Neuron (in vitro differentiated cells): ENCODE results near the gene TIMM10B.

Source experiments
- H2AFZ ChIP-seq: one replicate; pipeline ENCODE4 v1.6.1; 2013; ENCODE audit warnings: low read depth, mild to moderate bottlenecking, inconsistent platforms, low read length, moderate library complexity
- H3K27me3 ChIP-seq: one replicate; pipeline ENCODE4 v1.6.1; 2013; ENCODE audit warnings: low read length; ENCODE audit not compliant: insufficient read depth
- H3K36me3 ChIP-seq: one replicate; pipeline ENCODE4 v1.6.1; 2013; ENCODE audit warnings: low read length; ENCODE audit not compliant: insufficient read depth
- H3K4me1 ChIP-seq: one replicate; pipeline ENCODE4 v1.6.1; 2013; ENCODE audit warnings: low read length; ENCODE audit not compliant: insufficient read depth
- H3K4me3 ChIP-seq: 2 replicates; pipeline ENCODE4 v1.5.1; 2013; ENCODE audit warnings: mild to moderate bottlenecking, low read length, moderate library complexity
- H3K9me3 ChIP-seq: one replicate; pipeline ENCODE4 v1.6.1; 2013; ENCODE audit warnings: low read length

Gene TIMM10B, protein sequence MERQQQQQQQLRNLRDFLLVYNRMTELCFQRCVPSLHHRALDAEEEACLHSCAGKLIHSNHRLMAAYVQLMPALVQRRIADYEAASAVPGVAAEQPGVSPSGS

DNA sequence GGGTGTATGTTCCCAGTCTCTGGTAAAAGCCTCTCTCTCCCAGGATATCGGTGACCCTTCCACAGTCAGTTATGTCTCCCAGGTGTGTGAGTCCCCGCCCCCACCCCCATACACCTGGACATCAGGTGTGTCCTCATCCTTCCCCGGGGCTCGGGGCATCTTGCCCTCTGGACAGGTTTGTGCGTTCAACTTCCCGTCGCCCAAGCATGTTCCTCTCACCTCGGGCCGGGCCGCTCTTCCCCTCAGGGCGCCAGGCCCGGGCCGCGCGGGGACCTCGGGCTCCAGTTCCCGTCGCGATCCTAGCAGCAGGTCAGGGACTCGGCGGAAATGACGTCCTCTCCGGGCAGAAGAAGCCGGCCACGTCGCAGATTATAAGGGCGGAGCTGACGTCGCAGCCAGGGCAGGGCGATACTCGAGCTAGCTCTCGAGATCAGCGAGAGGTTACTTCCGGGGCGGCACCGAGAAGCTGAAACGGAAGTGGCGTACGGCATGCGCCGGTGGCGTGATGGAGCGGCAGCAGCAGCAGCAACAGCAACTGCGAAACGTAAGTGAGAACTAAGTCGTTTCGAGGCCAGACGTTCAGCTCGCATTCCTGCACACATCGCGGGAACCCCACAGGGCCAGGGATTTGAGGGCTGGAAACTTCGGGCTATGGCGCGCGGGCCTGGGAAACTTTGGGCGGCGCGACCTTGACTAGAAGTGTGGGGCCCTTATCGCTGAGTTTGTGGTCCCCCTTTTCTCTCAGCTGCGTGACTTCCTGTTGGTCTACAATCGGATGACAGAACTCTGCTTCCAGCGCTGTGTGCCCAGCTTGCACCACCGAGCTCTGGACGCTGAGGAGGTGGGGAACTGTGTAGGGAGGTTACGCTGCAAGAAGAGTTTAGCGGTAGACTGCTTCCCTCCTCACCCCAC is at the start of gene TIMM10B, which contains the start of gene ARFIP2:
TIMM10B (plus strand) TSS at position 490 of the 912 bp plus-strand sequence; CDS start at position 506, 16 bp downstream.
ARFIP2 (minus strand) TSS at position 320 of the 912 bp plus-strand sequence. CDS start 910 bp downstream, outside the sequence.
- peaks cover 59% of the 10 kb centered on the region for H3K36me3 ChIP-seq

DNA sequence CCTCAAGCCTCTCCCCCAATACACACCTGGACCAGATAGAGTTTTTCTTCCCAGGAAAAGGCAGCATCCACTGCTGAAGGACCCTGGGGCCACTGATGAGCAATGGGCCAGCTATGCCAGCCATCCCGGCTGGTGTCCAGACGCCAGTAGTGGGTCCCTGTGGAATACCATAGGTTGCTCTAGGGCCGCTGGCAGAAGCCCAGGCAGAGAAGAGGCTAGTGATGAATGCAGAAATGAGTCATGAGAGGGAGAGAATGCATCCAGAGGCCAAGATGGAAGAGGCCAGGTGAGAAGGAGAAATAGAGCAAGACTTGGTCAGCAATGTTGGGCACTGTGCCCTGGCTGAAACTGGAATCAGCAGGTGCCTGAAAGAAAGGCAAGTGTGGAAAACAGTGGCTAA is 49.4 kb upstream of the TIMM10B start:
- Histone ChIP-seq H3K4me1 (no peaks in the 10 kb centered on the region), H3K36me3 (no peaks in the 10 kb centered on the region), H3K27me3 (no peaks in the 10 kb centered on the region), H2AFZ (no peak overlapping the region), H3K4me3 (no peak overlapping the region), H3K9me3 (no peaks in the 10 kb centered on the region)

More for the DNA sequence above, at the start of gene TIMM10B, which contains the start of gene ARFIP2:
- Histone ChIP-seq H2AFZ (peak within 1 kb of the TSS; percentile 4), H3K27me3 (no peaks in the 10 kb centered on the region), H3K4me1 (peaks cover 15% of the 10 kb centered on the region), H3K4me3 (peak within 1 kb of the TSS; percentile 89), H3K9me3 (no peaks in the 10 kb centered on the region)

DNA sequence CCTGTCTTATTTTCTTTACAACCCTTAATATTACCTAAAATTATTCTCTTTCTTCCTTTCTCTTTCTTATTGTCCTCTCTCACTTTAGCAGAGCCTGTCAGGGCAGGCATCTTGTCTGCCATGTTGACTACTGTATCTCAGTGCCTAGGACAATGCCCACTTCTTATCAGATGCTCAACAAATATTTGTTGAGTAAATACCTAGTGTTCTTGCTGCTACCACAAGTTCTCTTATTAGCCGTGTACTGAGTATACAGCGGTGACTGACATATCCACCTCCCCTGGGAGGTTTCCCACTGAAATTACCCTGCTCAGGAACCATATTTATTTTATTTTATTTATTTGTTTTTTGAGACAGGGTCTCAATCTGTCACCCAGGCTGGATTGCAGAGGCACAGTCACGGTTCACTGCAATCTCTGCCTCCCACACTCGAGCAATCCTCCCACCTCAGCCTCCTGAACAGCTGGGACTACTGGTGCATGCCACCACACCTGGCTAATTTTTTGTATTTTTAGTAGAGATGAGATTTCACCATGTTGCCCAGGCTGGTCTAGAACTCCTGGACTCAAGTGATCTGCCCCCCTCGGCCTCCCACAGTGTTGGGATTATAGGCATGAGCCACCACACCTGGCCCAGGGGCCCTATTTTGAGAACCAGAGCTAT is 47.2 kb upstream of the TIMM10B start:
- Histone ChIP-seq H3K4me1 (peaks cover 2% of the 10 kb centered on the region), H3K36me3 (no peaks in the 10 kb centered on the region), H3K4me3 (no peak overlapping the region), H3K27me3 (no peaks in the 10 kb centered on the region), H3K9me3 (no peaks in the 10 kb centered on the region), H2AFZ (no peak overlapping the region)

DNA sequence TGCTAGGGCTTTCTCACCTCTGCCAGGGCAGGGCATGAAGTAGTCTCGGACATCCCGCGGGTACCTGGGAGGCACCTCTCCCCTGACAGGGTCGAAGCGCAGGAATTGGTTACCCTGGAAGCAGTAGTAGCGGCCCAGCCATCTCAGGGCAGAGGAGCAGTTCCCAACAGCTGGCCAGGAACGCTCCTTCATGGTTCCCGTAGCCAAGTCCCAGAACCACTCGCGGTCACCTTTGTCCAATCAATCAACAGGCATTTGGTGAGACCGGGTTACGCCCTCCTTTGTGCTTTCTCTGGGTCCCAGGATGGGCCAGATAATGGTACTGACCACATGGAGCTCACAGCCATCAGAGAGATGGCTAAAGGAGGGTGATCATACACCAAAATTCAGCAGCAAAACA is 43.9 kb upstream of the TIMM10B start:
- Histone ChIP-seq H3K27me3 (no peaks in the 10 kb centered on the region), H3K36me3 (no peaks in the 10 kb centered on the region), H3K4me1 (peaks cover 2% of the 10 kb centered on the region), H3K9me3 (no peaks in the 10 kb centered on the region), H3K4me3 (no peak overlapping the region), H2AFZ (no peak overlapping the region)

DNA sequence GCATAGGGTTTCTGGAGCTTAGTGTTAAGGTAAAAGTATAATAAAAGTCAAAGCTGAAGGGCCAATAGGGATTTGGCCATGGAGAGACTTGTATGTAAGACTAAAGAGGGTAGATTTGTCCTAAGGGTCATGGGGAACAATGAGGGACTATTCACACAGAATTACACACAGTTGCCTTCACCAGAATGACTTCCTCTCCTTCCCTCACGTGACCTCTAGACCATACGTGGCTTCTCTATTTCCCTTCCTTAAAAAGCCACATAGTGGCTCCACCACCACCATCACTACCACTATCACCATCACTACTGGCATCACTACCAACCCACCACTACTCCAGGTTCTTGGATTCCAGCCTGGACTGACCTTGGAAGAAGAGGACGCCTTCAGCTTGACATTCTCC is 43.3 kb upstream of the TIMM10B start:
- Histone ChIP-seq H2AFZ (no peak overlapping the region), H3K4me3 (no peak overlapping the region), H3K9me3 (no peaks in the 10 kb centered on the region), H3K36me3 (no peaks in the 10 kb centered on the region), H3K4me1 (peaks cover 2% of the 10 kb centered on the region), H3K27me3 (no peaks in the 10 kb centered on the region)

DNA sequence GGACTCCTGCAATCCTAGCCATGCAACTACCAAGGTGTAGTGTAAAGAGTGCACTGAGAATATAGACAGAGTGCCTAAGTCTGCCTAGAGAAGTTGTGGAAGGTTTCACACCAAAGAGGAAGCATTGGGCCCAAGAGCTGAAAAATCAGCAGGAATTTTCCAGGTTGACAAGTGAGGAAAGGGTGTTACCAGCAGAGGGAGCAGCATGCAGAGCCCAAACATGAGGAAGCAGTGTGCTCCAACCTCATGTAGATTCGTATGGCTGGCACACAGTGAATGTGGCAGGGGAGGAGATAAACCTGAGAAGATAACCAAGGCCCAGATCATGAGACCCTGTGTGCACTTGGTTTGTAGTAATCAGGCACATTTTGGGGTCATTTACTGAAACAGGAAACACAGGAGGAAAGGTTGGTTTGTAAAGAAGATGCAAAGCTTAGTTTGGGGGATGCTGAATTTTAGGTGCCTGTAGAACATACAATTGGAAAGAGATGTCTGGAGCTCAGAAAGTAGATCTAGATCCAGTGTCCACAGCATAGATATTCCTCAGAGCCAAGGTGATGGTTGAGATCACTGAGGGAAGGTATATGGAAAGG is 42.2 kb upstream of the TIMM10B start:
- no peaks in the 10 kb centered on the region for H3K27me3 ChIP-seq
- H3K4me3 ChIP-seq, result no peak overlapping the region
- H3K9me3 ChIP-seq, result no peaks in the 10 kb centered on the region
- no peaks in the 10 kb centered on the region for H3K36me3 ChIP-seq
- H2AFZ ChIP-seq, result no peak overlapping the region
- peaks cover 2% of the 10 kb centered on the region for H3K4me1 ChIP-seq

DNA sequence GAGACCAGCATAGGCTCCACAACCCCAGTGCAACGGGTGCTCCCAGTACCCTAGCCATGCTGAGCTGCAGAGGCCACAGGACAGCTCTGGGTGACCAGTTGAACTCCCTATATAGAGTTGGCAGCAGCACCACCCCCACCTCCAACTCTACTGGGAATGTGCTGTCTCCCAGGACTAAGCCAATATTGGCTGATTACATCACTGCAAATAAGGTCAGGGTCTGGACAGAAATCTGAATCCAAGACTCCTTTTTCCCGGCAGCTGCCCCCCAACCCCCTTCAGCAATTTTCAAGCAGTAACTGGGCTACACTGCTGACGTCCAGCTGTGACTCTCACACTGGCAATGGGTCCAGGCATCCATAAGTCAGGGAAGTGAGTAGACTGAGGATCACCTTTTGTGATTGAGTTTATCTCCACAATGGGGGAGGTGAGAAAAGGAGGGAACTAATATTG is 40.4 kb upstream of the TIMM10B start, which contains the start of gene HPX:
HPX (minus strand) TSS at position 82 of the 453 bp plus-strand sequence; CDS start at position 58, 24 bp downstream.
- H3K4me3 ChIP-seq, result no peak within 1 kb of the TSS
- H3K9me3 ChIP-seq, result no peaks in the 10 kb centered on the region
- peaks cover 2% of the 10 kb centered on the region for H3K4me1 ChIP-seq
- no peaks in the 10 kb centered on the region for H3K27me3 ChIP-seq
- no peaks in the 10 kb centered on the region for H3K36me3 ChIP-seq
- H2AFZ ChIP-seq, result no peak within 1 kb of the TSS

DNA sequence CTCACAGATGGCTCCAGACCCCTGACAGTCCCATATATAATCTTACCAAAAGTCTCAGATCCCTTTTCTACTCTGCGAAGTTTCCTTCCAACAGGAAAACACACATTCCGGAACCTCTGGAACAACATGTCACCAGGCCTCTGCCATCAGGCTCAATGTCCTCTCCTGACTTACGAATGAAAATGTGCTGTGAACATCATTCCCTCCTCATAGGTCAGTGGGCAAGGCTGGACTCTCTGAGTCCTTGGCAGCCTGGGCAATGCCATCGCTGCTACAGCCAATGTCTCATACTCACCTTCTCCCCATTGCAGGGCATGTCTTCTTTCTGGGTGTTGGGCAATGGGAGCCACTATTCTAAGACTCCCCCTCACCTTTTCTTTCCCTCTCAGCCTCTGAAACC is 38.9 kb upstream of the TIMM10B start:
- H3K9me3 ChIP-seq, result no peaks in the 10 kb centered on the region
- H2AFZ ChIP-seq, result no peak overlapping the region
- H3K4me1 ChIP-seq, result peaks cover 2% of the 10 kb centered on the region
- peaks cover under 1% of the 10 kb centered on the region for H3K36me3 ChIP-seq
- no peak overlapping the region for H3K4me3 ChIP-seq
- H3K27me3 ChIP-seq, result no peaks in the 10 kb centered on the region

DNA sequence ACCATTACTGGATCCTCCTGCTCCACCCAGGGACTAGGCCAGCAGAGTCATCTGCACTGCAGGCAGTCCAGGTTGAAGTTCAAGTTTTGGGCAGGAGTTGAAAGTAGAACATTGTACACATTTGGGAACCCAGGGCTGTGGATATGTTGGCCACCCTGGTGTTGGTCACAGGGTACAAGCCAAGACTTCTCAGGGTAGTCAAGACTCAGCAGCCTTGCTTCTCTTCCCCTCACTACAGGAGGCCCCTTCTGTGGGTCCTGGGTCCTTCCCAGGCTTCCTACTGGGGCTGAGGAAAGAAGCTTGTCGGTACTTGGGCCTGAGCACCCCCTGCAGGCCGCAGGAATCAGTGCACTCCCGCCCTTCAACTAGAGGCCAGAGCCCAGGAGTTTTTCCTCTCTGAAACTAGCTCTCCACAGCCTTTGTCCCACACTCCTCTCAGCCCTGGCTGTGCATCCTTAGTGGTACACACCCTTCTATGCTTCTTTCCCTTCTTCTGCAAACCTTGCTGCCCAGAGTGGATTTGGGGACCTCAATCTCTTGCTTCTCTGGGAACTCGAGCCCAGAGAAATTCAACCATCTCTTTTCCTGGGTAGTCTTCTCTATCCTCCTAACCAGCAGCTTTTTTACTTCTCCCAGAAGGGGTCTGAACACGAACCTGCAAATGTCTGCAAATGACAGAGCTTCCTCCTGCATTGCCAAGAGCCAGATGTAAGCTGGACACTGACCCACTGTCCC is 37.9 kb upstream of the TIMM10B start:
- Histone ChIP-seq H3K36me3 (peaks cover 6% of the 10 kb centered on the region), H3K9me3 (no peaks in the 10 kb centered on the region), H3K27me3 (no peaks in the 10 kb centered on the region)

DNA sequence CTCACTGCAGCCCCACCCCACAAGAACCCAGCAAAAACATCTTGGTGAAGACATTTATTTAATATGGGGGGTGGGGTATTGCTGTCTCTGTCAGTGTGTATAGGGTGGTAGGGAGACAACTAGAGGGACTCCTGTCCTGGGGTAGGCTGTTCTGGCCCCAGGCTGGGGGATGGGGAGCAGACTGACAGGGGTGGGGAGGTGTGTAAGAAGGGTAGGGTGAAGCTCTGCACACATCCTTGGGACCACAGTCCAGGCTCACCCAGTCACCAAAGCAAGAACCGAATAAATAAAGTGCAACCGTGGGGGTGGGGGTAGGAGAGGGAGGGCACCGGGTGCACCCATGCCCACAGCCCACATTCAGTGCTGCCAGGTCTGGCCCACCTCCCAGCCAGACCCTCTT is 32.7 kb upstream of the TIMM10B start:
- Histone ChIP-seq H3K36me3 (peaks cover 45% of the 10 kb centered on the region), H3K9me3 (no peaks in the 10 kb centered on the region), H2AFZ (no peak overlapping the region), H3K4me3 (no peak overlapping the region), H3K27me3 (no peaks in the 10 kb centered on the region), H3K4me1 (no peaks in the 10 kb centered on the region)

More for the DNA sequence above, 37.9 kb upstream of the TIMM10B start:
- Histone ChIP-seq H3K4me1 (no peaks in the 10 kb centered on the region), H2AFZ (no peak overlapping the region), H3K4me3 (no peak overlapping the region)

DNA sequence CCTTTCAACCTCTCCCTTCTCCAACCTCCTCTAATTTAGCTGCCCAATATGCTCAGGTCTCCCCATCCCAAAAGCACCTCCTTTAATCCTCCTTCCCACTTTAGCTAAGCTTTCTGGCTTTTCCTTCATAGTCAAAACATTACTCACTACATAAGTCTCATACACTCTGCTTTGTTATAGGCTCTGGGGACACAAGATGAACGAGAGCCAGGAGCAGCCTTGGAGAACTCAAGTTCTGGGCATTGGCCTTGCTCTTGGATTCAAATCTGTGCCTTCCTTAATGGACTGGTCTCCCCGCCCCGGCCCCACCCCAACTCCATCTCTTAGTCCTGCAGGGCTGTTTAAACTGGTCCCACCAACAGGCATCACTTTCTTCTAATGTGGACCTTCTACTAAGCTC is 29.1 kb upstream of the TIMM10B start:
- Histone ChIP-seq H3K27me3 (no peaks in the 10 kb centered on the region), H2AFZ (no peak overlapping the region), H3K9me3 (no peaks in the 10 kb centered on the region), H3K36me3 (peaks cover 77% of the 10 kb centered on the region), H3K4me1 (no peaks in the 10 kb centered on the region), H3K4me3 (no peak overlapping the region)

DNA sequence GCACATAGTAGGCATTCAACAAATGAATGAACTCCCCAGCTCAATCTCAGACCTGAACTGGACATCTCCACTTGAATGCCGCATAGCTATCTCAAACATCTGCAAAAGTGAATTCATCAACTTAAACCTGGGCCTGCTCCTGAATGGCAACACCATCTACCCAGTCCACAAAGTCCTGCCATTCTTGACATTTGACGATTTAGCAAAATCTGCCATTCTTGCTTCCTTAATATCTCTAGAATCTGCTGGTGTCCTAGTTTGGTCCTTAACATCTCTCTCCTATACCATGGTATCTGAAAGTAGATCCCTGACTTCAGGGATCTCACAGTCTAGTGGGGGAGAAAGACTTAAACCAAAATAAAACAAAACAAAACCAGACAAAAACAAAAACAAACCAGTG is 28.1 kb upstream of the TIMM10B start:
- no peak overlapping the region for H2AFZ ChIP-seq
- H3K4me3 ChIP-seq, result no peak overlapping the region
- H3K27me3 ChIP-seq, result no peaks in the 10 kb centered on the region
- H3K4me1 ChIP-seq, result no peaks in the 10 kb centered on the region
- no peaks in the 10 kb centered on the region for H3K9me3 ChIP-seq
- peaks cover 74% of the 10 kb centered on the region for H3K36me3 ChIP-seq
